CD4-positive, alpha-beta T cell treated with Interleukin-1 beta for 1 hour (primary cell): ENCODE measurements around the gene IFT88.

Experiments
- DNase-seq, 2 donors: peaks; one replicate each; pipeline ENCODE4 v3.0.0-alpha.2; 2020 to 2022

Gene IFT88

DNA sequence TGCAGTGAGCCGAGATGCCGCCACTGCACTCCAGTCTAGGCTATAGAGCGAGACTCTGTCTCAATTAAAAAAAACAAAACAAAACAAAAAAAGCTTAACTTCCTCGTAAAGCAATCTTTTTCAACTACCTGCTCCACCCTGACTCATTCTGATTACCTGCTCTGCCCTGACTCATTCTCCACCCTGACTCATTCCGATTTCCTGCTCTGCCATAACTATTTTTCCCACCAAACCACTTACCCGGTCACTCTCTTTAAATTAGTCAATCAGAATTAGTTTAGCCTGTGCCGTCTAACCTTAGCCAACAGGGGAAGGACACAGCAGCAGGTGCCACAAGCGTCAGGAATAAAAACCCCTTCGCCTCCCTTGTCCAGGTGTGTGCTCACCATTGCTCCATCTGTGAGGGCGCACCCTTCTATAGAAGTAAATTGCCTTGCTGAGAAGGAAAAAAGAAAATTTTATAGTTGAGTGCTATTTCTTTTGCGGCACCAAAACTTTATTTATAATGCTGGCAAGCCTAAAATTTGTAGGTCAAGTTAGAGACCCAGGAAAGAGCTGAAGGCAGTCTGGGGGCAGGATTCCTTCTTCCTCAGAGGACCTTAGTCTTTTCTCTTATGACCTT lies 1.7 kb upstream of the IFT88 start:
- no peak for DNase-seq

DNA sequence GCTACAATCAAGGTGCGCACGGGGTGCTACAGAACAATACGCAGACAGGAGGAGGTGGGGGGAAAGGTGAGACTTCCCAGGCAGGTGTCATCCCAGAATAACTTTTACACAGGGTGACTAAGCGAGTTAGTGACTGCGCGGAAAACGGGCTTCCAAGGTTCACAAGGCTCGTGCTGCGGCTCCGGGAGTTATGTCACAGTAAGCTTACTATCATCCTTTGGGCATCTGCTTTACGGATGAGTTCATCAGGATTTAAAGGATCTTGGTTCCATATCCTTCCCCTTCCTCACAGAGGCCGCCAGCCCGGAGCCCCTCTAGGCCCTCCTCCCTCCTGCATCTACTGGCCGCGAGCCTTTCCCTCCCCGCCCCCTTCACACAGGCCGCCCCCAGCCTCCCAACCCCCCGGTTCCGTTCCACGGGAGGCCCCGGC lies 474 bp upstream of the IFT88 start:
- DNase-seq: no peak

DNA sequence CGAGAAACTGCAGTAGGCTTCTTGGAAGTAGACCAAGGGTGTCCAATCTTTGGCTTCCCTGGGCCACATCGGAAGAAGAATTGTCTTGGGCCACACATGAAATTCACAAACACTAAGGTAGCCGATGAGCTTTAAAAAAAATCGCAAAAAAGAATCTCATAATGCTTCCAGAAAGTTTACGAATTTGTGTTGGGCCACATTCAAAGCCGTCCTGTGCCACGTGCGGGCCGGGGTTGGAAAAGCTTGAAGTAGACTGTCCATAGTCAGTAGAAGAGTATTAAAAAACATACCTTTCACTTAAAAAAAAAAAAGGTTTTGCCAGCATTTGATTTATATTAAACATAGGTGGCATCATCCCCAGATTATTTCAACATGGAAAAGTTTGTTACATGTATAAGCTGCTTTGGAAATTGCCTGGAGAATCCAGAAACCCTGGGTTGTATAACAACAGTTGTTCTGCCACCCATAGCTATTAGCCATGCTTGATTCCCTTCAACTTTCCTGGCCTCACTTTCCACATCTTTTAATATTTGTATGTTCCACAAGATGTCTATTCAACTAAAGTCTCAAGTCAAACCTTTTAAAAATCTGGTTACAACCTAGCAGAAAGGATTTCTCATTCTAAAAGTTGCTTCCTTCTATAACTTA lies 1.0 kb downstream of the IFT88 start:
- no peak for DNase-seq

DNA sequence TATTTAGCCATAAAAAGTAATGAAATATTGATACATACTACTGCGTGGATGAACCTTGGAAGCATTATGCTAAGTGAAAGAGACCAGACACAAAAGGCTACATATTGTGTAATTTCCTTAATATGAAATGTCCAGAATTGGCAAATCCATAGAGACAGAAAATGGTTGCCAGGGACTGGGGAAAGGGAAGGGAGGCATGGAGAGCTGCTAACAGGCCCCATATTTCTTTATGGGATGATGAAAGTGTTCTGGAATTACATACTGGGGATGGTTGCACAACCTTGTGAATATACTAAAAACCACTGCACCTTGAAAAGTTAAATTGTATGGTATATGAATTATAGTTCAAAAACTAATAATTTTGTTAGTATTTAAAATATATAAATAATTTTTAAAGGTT lies 3.6 kb downstream of the IFT88 start:
- no peak for DNase-seq

DNA sequence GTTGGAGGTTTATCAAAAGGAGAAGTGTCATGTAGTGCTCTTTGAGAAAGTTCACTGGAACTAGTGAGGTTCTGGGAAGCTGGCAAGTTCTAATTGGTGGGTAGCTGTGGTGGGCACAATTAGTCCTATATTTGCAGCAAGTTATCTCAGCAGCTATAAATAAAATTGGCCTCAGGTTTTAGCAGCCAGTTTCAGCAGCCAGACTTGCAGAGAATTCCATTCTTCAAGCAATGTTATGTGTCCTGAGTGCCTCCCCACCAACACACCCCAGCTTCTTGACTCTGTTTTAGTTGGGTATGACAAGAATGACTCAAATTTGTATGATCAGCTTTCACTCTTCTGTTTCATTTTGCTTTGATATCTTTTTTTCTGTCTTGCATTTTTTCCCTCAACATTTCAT lies 4.7 kb downstream of the IFT88 start:
- no peak for DNase-seq

DNA sequence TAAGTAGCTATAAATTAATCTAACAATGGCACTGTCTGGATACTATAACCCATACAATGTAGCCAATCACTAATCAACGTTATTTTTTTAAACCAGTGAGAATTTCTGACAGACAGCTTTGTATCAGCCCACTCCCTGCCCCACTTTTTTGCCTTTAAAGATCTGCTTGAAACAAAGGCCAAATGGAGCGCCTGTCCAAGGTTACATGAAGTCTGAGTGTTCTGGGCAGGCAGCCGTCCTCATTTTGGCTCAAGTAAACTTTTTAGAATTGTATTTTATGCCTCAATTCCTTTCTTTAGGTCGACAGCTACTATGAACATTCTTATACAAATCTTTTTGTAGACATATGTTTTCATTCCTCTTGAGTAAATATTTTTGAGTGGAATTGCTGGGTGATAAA lies 6.2 kb downstream of the IFT88 start:
- DNase-seq: no peak

DNA sequence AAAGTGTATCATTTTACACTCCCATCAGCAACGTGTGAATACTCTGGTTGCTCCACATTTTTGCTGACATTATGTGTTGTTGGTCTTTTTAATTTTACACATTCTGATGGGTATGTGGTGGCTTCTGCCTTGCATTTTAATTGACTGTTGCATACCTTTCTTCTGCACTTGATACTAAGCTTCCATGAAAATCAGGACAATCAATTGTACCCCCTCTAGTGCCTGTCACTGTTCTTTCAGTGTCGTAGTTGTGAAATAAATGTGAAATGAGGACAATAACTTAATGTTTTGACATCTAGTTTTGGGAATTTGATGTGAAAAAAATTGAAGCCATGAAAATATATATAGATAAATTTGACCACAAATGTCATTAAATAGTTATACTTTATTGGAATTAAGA lies 6.7 kb downstream of the IFT88 start:
- no peak for DNase-seq

DNA sequence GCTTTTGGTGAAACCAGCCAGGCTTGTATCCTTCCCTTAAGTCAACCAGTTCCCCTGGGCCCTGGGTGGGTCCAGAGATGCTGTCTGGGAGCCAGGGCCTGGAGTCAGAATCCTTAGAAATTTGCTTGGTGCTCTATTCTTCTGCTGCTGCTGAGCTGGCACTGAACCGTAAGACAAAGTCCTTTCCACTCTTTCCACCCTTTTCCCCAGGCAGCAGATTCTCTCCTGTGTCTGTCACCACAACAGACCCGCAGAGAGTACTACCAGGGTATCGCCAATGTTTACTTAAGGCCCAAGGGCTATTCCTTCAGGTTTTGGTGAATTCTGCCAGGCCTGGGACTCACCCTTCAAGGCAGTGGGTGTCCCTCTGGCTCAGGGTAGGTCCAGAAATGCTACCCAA lies 12.2 kb downstream of the IFT88 start:
- no peak for DNase-seq

DNA sequence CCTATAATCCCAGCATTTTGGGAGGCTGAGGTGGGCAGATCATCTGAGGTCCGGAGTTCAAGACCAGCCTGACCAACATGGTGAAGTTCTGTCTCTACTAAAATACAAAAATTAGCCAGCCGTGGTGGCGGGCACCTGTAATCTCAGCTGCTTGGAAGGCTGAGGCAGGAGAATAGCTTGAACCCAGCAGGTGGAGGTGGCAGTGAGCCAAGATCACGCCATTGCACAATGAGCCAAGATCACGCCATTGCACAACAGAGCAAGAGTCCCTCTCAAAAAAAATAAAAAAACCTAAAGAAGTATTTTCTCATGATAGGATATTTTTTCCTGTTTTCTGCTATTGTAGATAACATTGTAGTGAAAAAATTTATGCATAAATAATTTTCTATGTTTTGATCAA lies 13.3 kb downstream of the IFT88 start:
- DNase-seq: no peak

DNA sequence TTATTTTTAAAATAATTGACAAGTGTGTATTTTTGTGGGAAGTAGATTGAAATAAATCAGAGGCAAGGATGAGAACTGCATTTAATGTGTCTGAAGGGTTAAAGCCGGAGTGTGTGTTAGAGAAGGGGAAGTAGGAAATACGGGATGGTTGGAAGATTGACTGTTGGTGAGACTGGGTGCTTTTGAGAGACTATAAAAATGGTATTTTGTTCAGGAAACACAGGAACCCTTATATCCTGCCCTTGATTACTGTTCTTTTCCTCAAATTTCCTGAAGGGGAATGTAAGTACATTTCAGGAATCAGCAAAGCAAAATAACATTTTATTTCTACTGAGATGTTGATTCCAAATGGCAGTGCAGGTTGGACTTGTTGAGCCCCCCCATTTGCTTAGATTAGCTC lies 15.1 kb downstream of the IFT88 start:
- no peak for DNase-seq

DNA sequence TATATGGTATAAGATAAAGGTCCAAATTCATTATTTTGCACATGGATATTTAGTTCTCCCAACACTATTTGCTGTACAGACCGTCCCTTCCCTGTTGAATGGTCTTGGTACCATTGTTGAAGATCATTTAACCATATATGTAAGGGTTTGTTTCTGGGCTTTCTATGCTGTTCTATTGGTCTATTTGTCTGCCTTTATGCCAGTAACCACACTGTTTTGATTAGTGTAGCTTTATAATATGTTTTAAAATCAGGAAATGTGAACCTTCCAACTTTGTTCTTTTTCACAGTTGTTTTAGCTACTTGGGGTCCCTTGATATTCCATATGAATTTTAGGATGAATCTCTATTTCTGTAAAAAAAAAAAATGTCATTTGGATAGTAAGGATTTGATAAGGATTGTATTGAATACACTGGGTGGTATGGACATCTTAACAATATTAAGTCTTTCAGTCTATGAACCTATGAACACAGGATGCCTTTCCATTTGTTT lies 16.9 kb downstream of the IFT88 start:
- no peak for DNase-seq

DNA sequence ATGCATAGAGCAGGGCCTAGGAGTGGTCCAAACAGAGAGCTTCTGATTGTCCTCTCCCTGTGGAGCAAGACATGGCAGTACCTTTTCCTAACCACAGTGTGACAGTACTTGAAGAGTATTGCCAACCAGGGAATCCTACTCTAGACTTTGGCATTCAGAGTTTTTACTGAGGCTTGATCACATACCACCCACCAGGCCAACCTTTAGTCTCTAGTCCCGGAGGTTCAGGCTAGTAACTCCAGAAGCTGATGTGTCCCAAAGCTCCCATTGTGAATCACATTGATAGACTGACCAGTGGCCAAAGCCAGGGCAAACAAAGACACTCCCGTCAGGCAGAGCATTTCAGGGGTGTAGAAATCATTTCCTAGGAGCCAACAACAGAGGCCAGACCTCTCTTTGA lies 18.4 kb downstream of the IFT88 start:
- no peak for DNase-seq

DNA sequence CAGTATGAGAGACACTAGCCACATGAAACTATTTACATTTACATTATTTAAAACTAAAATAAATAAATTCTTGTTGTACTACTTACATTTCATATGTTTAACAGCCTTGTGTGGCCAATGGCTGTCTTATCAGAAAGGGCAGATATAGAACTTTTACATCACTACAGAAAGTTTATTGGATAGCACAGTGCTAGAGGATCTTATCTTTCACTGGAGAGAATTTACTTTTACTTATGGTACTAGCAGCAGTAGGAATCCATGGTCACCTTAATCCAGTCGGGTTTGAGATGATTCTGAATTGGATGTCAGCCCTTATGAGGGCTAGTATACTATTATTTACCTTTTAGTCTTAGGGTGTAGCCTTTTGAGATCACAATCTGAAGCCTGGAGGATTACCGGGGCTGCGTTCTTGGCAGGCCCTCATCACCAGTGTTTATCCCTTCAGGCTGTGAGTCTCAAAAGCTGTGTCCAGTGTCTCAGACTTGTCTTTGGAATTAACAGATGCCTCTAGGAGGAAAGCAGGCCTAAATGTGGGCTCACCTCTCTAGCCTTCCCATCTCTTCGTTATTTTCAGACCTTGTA lies 21.7 kb downstream of the IFT88 start:
- DNase-seq: no peak

DNA sequence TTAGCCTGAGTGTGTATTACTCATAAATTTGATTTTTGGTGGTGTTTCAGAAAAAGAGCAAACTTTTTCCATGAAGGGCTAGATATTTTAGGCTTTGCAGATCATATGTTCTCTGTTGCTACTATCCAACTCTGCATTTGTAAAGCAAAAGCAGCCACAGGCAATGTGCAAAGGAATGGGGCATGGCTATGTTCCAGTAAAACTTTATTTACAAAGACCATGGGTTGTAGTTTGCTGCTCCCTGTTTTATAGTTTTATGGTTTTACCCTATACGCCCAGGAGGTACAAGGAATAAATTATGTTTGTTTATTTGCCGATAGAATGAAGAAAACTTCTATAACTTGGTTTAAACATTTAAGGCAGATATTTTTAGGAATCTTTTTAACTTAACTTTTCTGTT lies 23.6 kb downstream of the IFT88 start:
- DNase-seq: no peak

DNA sequence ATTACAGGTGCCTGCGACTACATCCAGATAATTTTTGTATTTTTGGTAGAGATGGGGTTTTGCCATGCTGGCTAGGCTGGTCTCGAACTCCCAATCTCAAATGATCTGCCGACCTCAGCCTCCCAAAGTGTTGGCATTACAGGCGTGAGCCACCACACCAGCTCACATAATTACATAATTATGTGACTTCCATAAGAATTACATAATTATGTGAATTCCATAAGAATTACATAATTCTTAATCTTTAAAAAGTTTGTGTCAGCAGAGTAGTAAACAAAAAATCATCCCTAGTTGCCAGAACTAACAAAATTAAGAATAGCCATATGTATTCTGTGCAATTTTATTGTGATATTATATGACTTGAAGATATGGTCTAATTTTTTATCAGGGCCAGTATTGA lies 25.6 kb downstream of the IFT88 start:
- no peak for DNase-seq

DNA sequence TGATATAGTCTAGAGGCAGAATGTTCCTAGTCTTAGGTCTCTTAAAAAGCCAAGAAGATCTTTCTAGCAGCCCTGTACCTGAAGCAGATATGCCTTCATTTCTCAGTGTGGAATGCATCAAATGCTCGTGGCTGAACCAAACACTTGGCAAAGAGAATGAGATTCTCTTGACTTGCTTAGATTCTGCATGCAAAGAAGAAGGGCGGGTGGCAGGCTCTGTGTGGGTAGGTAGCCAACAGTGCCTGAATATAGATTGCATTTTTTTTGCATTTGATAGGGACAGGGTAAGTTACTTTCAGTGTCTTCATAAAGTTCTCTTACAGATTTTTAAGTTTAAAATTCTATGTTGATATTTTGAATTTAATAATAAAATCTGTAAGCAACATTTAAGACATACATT lies 27.3 kb downstream of the IFT88 start:
- DNase-seq: no peak

DNA sequence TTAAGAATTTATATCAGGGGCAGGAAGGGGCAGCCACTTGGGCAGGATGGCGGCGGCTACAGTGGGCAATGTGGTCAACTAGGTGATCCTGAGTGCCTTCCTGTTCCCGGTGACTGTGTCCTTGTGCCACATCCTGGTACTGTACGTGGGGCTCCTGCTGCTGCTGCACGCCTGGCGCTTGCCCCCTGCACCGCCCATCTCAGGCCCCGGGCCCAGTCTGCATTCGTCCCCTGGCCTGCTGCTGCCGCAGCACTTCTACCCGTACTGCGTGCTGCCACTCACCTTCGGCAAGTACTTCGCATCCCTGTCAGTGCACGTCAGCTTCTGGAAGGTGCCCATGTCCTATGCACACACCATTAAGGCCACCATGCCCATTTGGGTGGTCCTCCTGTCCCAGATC lies 40.1 kb downstream of the IFT88 start:
- DNase-seq: no peak

DNA sequence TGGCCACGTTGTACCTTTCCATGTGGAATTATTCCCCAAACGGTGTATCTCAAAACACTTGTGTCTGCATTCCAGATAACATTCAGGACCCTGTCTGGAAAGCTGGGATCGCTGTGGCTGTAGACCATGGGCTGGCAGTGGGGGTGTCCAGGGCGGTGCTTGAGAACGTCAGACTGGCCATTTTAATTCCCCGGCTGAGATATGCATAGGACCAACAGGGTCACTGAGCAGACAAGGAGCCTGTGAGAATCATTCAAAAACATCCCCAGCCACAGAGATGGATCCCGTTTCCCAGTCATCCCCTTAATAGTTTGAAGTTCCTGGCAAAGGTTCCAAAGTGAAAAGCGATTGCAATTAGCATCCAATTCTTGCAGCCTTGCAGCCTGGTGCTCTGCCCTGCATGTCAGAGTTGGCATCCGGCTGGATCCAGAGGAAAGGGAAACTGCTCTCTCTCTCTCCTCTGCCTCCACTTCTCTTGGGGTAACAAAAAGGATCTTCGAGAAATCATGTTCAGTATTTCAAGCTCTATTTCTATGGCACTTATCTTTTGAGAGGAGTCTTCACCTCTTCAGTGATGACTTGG lies 41.6 kb downstream of the IFT88 start:
- DNase-seq: no peak

DNA sequence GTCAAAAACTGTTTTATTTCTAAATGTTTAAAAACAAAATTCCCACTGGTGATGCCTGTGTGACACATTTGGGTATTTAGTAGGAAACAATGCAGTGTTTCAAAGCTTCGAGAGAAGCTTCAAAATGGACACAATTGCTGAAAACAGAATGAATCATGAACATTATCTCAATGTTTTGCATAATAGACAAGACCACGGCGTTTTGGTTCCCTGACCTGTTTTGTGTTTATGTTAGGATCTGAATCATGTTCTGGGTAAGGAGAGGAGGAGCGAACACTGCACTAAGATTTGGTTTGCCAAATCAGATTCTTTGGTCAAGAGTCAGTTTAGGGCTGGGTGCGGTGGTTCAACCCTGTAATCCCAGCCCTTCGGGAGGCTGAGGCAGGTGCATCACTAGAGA lies 42.2 kb downstream of the IFT88 start:
- no peak for DNase-seq

DNA sequence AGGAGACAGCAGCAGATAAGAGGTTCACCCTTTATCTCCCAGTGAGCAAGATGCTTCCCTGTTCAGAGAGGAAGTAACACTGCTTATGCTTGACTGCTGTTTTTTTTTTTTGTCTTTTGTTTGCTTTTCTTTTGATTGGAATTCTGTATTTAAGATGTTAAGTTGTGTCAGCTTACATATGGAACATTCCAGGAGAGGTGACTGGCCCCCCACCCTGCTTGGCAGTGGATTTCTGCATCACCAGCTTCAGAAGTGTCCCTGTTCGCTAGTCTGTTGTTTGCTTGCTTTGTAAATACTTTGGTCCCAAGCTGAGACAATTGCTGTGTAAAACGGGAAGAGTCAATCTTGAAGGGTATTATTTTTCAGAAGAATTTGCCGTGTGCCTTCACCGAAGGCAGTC lies 43.0 kb downstream of the IFT88 start:
- DNase-seq: no peak

DNA sequence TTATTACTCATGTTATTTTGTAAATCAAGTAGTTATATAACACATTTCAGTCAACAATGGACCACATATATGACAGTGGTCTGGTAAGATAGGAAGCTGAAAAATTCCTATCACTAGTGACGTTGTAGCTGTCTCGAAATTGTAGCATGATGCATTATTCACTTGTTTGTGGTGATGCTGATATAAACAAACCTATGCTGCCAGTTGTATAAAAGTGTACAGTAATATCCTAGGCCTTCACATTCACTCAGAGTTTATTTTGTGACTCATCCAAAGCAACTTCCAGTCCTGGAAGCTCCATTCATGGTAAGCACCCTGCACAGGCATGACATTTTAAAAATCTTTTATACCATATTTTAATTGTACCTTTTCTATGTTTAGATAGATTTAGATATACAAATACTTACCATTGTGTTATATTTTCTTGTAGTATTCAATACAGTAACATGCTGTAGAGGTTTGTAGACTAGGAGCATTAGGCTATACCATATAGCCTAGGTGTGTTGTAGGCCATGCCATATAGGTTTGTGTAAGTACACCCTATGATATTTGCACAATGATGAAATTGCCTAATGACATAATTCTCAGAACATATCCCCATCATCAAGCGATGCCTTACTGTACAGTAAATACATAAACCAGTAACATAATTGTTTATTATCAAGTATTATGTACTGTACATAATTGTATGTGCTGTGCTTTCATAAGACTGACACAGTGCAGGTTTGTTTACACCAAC lies 49.3 kb downstream of the IFT88 start:
- DNase-seq: no peak

DNA sequence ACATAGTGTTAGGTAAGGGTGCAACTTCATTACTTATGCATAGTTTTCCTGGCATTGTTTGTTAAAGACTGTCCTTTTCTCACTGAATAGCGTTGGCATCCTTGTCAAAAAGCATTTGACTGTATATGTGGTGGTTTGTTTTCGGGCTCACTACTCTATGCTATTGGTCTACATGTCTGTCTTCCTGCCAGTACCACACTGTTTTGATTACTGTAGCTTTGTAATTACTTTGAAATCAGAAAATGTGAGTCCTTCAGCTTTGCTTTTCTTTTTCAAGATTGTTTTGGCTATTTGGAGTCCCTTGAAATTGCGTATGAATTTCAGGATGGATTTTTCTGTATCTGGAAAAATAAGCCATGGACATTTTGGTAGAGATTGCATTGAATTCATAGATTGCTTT lies 56.0 kb downstream of the IFT88 start:
- no peak for DNase-seq

DNA sequence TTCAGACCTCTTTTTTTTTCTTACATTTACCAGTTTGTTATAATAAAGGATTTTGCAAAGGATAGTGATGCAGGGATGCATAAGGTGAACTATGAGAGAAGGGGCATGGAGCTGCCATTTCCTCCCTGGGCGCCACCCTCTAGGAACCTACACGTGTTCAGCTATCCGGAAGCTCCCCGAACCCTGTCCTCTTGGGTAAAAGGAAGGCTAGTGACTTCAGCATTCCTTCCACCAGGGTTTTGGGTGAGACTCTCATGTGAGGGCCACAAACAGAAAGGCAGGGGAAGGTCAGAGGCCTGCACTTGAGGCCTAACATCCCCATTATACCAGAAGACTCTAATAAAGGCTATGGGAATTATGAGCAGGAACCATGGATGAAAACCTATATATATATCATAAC lies 57.3 kb downstream of the IFT88 start:
- DNase-seq: no peak

DNA sequence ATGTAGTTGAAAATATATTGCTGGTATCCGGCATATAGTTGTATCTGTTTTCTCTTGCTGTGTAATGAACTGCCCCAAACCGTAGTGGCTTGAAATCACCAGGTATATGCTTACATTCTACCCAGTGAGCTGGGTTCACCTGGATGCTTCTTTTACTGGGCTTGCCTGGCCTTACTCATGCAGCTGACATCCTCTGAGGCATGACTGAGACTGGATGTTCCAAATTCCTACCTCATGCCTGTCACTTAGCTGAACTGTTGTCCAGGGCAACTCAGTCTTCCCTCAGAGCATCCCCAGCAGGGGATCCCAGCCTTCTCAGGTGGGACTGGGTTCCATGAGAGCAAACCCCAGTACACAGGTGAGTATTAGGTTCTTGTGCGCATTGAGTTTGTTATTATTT lies 66.8 kb downstream of the IFT88 start:
- no peak for DNase-seq
